ENCODE data around the gene SLCO3A1. TPM values are rescaled to one million over a fixed set of nuclear protein-coding genes. Genes with fewer than 3 reads are reported as not detected.

SLCO3A1 gene
- total RNA-seq, 2 experiments from 2014 or later: 29.5 to 30.4 TPM

DNA sequence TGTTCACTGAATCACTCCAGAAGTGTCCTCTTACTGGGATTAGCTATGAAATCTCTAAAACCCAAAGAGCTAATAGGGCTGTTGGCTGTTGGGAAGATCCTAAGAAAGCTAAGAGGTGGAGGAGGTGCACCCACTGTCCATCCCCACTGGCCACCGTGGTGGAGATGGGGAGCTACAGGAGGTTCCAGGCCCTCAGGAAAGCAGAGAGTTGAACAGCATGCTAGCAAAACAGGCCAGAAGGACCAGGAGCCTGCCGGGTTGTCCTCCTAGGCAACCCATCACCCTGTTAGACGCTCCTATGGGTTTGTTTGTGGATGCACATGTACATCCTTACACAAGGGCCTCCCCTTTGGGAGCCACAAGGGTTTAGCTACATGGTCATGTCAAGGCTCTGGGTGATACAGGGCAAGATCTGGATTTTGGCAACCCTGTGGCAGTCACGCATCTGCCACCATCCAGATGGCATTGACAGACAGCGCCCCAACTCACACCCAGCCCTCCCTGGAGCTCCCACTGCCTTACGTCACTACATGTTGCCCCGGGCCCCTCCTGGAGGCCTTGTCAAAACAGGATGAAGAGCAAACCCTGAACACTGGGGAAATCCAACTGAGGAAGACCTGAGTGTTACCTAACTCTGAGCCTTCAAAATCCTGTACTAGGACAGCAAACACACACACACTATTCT lies 208.1 kb downstream of the SLCO3A1 start:
- no peaks in the 10 kb centered on the region for H3K36me3 ChIP-seq (ENCODE audit: insufficient read depth, low read length)
- H3K4me3 ChIP-seq (ENCODE audit: low read length): no peak overlapping the region
- ChIA-PET CTCF (no interaction called here), POLR2A (no interaction called here)
- no peak for ATAC-seq (ENCODE audit: poor library complexity)
- Mint-ChIP-seq H3K27ac (no peak overlapping the region), H3K4me3 (no peak overlapping the region), H3K4me1 (ENCODE audit: low read depth) (peaks cover 7% of the 10 kb centered on the region), H3K36me3 (ENCODE audit: low read depth) (no peaks in the 10 kb centered on the region), H3K9me3 (no peaks in the 10 kb centered on the region), H3K27me3 (no peaks in the 10 kb centered on the region)
- DNase-seq: no peak
- H3K27ac ChIP-seq (ENCODE audit: low read depth in 1 of 2, low read length in 2 of 2): no peak overlapping the region
- peaks cover 0 to 10% of the 10 kb centered on the region in 2 experiments for H3K9me3 ChIP-seq (ENCODE audit: control insufficient read depth in 1 of 2, insufficient read depth in 1 of 2, low read length in 2 of 2)
- H3K27me3 ChIP-seq (ENCODE audit: control insufficient read depth in 1 of 2, insufficient read depth in 2 of 2, low read length in 2 of 2): no peaks in the 10 kb centered on the region
- intact Hi-C loops (cut with DNase I, micrococcal nuclease): no loop called here
- H3K4me1 ChIP-seq (ENCODE audit: insufficient read depth, low read length): no peaks in the 10 kb centered on the region
- TF ChIP-seq, protein P1, sequence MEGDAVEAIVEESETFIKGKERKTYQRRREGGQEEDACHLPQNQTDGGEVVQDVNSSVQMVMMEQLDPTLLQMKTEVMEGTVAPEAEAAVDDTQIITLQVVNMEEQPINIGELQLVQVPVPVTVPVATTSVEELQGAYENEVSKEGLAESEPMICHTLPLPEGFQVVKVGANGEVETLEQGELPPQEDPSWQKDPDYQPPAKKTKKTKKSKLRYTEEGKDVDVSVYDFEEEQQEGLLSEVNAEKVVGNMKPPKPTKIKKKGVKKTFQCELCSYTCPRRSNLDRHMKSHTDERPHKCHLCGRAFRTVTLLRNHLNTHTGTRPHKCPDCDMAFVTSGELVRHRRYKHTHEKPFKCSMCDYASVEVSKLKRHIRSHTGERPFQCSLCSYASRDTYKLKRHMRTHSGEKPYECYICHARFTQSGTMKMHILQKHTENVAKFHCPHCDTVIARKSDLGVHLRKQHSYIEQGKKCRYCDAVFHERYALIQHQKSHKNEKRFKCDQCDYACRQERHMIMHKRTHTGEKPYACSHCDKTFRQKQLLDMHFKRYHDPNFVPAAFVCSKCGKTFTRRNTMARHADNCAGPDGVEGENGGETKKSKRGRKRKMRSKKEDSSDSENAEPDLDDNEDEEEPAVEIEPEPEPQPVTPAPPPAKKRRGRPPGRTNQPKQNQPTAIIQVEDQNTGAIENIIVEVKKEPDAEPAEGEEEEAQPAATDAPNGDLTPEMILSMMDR (IDR thresholded peaks at IDR 0.05): no peak

DNA sequence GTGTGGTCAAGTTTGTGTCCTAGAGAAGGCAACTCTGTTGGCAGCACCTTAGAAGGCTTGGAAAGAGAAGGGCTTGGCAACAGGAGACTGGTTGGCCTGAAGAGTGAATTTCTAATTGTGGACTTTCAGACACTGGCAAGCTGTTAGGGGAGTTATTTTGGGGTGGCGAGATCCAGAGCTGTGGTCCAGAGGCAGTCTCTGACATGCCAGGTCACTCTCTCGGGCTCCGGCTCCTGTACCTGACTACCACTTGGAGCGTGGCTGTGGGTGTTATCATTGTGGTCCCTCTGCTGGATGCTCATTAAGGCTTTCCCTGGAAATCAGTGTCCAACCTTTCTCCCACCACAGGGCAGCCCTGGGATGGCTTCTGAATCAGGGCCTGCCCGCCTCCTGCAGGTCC lies 209.0 kb downstream of the SLCO3A1 start:
- H3K27me3 ChIP-seq (ENCODE audit: control insufficient read depth in 1 of 2, insufficient read depth in 2 of 2, low read length in 2 of 2): no peaks in the 10 kb centered on the region
- peaks cover 5% of the 10 kb centered on the region for H3K4me1 ChIP-seq (ENCODE audit: insufficient read depth, low read length)
- H3K4me3 Mint-ChIP-seq: no peak overlapping the region
- DNase-seq (no peak), ATAC-seq (ENCODE audit: poor library complexity) (no peak)
- TF ChIP-seq, protein P1 (IDR thresholded peaks at IDR 0.05): no peak
- H3K36me3 ChIP-seq (ENCODE audit: insufficient read depth, low read length): no peaks in the 10 kb centered on the region
- no peaks in the 10 kb centered on the region for H3K9me3 Mint-ChIP-seq
- intact Hi-C loops (cut with DNase I, micrococcal nuclease): no loop called here
- H3K9me3 ChIP-seq (ENCODE audit: control insufficient read depth in 1 of 2, insufficient read depth in 1 of 2, low read length in 2 of 2): peaks cover 0 to 10% of the 10 kb centered on the region in 2 experiments
- H3K4me3 ChIP-seq (ENCODE audit: low read length): no peak overlapping the region
- no peaks in the 10 kb centered on the region for H3K36me3 Mint-ChIP-seq (ENCODE audit: low read depth)
- POLR2A ChIA-PET: no interaction called here
- CTCF ChIA-PET: no interaction called here
- no peak overlapping the region for H3K27ac ChIP-seq (ENCODE audit: low read depth in 1 of 2, low read length in 2 of 2)
- H3K4me1 Mint-ChIP-seq (ENCODE audit: low read depth): peaks cover 14% of the 10 kb centered on the region
- H3K27me3 Mint-ChIP-seq: no peaks in the 10 kb centered on the region
- H3K27ac Mint-ChIP-seq: no peak overlapping the region

DNA sequence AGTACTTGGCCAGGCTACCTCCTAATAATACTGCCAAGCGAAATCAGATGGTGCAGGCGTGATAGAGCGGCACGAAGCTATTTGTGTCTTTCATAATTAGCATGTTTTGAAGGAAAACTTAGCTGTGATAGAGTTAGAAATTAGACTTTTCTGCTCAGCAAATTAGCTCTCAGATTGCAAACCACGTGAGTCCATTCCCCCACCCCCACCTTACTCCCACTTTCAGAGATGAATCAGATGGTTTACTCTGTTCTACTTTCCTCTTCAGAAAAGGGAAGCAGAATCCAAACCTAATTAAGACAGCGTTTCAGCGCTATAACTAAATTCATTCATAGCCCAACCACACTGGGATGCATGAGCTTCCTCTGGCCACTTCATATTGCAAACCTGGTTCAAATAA lies 214.6 kb downstream of the SLCO3A1 start:
- DNase-seq (peak in 2 of 14 experiments; percentile 37 to 53), ATAC-seq (ENCODE audit: poor library complexity) (no peak)
- CTCF ChIA-PET: interaction anchor here (0.9 to 1.1 kb wide), 3 partner anchors 9 to 214 kb away, joined by 3 to 4 read pairs (median 4); no protein-coding TSS in a partner anchor
- Histone ChIP-seq H3K36me3 (ENCODE audit: insufficient read depth, low read length) (no peaks in the 10 kb centered on the region), H3K27ac (ENCODE audit: low read depth in 1 of 2, low read length in 2 of 2) (no peak overlapping the region), H3K4me3 (ENCODE audit: low read length) (no peak overlapping the region), H3K9me3 (ENCODE audit: control insufficient read depth in 1 of 2, insufficient read depth in 1 of 2, low read length in 2 of 2) (peaks cover 0 to 6% of the 10 kb centered on the region in 2 experiments), H3K4me1 (ENCODE audit: insufficient read depth, low read length) (peaks cover 34% of the 10 kb centered on the region), H3K27me3 (ENCODE audit: control insufficient read depth in 1 of 2, insufficient read depth in 2 of 2, low read length in 2 of 2) (no peaks in the 10 kb centered on the region)
- Mint-ChIP-seq H3K4me1 (ENCODE audit: low read depth) (peaks cover 62% of the 10 kb centered on the region), H3K9me3 (no peaks in the 10 kb centered on the region), H3K27me3 (no peaks in the 10 kb centered on the region), H3K27ac (no peak overlapping the region), H3K4me3 (no peak overlapping the region), H3K36me3 (ENCODE audit: low read depth) (no peaks in the 10 kb centered on the region)
- POLR2A ChIA-PET: interaction anchor here (1.5 kb wide), 1 partner anchor 12 kb away, joined by 4 read pairs; no protein-coding TSS in a partner anchor
- intact Hi-C loops (cut with DNase I, micrococcal nuclease): no loop called here
- TF ChIP-seq, protein P1 (IDR thresholded peaks at IDR 0.05): no peak

All from CD4-positive, alpha-beta T cell (primary cell).